ENCODE measurements around the gene NR2C1. TPM values are rescaled to one million over a fixed set of nuclear protein-coding genes. Genes with fewer than 3 reads are reported as not detected.

NR2C1 gene
- total RNA-seq, 4 donors from 2014 or later, result 13.3 to 36.0 (median 19.6) TPM

- Histone ChIP-seq H3K9me3 (no peaks in the 10 kb centered on the region), H3K27me3 (no peaks in the 10 kb centered on the region), H3K27ac (no peak overlapping the region), H3K36me3 (peaks cover 0 to 100% (median 34%) of the 10 kb centered on the region in 3 donors), H3K4me1 (no peaks in the 10 kb centered on the region), H3K4me3 (no peak overlapping the region)
- DNase-seq, result no peak
- TF ChIP-seq POLR2A (IDR thresholded peaks at IDR 0.05) (no peak), CTCF (IDR thresholded peaks at IDR 0.05) (no peak)
- intact Hi-C loops (cut with DNase I), result no loop called here
- 87 to 94% methylated on average over 4 of the region's 4 CpGs for WGBS, 2 donors
These were observed 13.4 kb downstream of the NR2C1 start for GRCh38 chr12:95059984-95060383.

GRCh38 chr12:95057424-95057823, 16.0 kb downstream of the NR2C1 start:
- no peak overlapping the region for H3K4me3 ChIP-seq
- no peak for DNase-seq
- H3K9me3 ChIP-seq, result no peaks in the 10 kb centered on the region
- peaks cover 0 to 100% (median 42%) of the 10 kb centered on the region in 3 donors for H3K36me3 ChIP-seq
- no peaks in the 10 kb centered on the region for H3K4me1 ChIP-seq
- intact Hi-C loops (cut with DNase I), result no loop called here
- WGBS, 2 donors, result 95 to 98% methylated on average over 3 of the region's 3 CpGs
- no peaks in the 10 kb centered on the region for H3K27me3 ChIP-seq
- no peak overlapping the region for H3K27ac ChIP-seq
- TF ChIP-seq CTCF (IDR thresholded peaks at IDR 0.05) (no peak), POLR2A (IDR thresholded peaks at IDR 0.05) (no peak)

- Histone ChIP-seq H3K27ac (no peak overlapping the region), H3K27me3 (no peaks in the 10 kb centered on the region), H3K9me3 (no peaks in the 10 kb centered on the region), H3K36me3 (peaks cover 0 to 100% (median 24%) of the 10 kb centered on the region in 3 donors), H3K4me1 (no peaks in the 10 kb centered on the region), H3K4me3 (no peak overlapping the region)
- WGBS, 2 donors, result 64 to 78% methylated on average over 2 of the region's 2 CpGs
- TF ChIP-seq CTCF (IDR thresholded peaks at IDR 0.05), result no peak
- DNase-seq, result no peak
- intact Hi-C loops (cut with DNase I), result no loop called here
These were observed 18.4 kb downstream of the NR2C1 start for GRCh38 chr12:95055057-95055456.

GRCh38 chr12:95054206-95054605, 19.2 kb downstream of the NR2C1 start:
- intact Hi-C loops (cut with DNase I), result no loop called here

GRCh38 chr12:95051241-95051640, 22.2 kb downstream of the NR2C1 start:
- no peaks in the 10 kb centered on the region for H3K27me3 ChIP-seq
- H3K4me3 ChIP-seq, result no peak overlapping the region
- intact Hi-C loops (cut with DNase I), result no loop called here
- no peak for DNase-seq
- TF ChIP-seq POLR2A (IDR thresholded peaks at IDR 0.05) (no peak), CTCF (IDR thresholded peaks at IDR 0.05) (no peak)
- WGBS, 2 donors, result 69 to 82% methylated on average over 4 of the region's 4 CpGs
- H3K9me3 ChIP-seq, result no peaks in the 10 kb centered on the region
- no peak overlapping the region for H3K27ac ChIP-seq
- H3K36me3 ChIP-seq, result peaks cover 0 to 100% (median 13%) of the 10 kb centered on the region in 3 donors
- H3K4me1 ChIP-seq, result no peaks in the 10 kb centered on the region

More at GRCh38 chr12:95054206-95054605, 19.2 kb downstream of the NR2C1 start:
- Histone ChIP-seq H3K27ac (no peak overlapping the region), H3K27me3 (no peaks in the 10 kb centered on the region), H3K4me1 (no peaks in the 10 kb centered on the region), H3K4me3 (no peak overlapping the region), H3K9me3 (no peaks in the 10 kb centered on the region), H3K36me3 (peaks cover 0 to 100% (median 23%) of the 10 kb centered on the region in 3 donors)
- TF ChIP-seq POLR2A (IDR thresholded peaks at IDR 0.05) (no peak), CTCF (IDR thresholded peaks at IDR 0.05) (no peak)
- WGBS, 2 donors, result 33 to 58% methylated on average over 2 of the region's 2 CpGs
- DNase-seq, result no peak
